Liver (tissue), 9 donors: ENCODE data around the gene PRG2. TPM values are rescaled to one million over a fixed set of nuclear protein-coding genes. Genes with fewer than 3 reads are reported as not detected.

Experiments used
- DNase-seq: peaks from one replicate; pipeline ENCODE4 v3.0.0-alpha.2; 2017; ENCODE audit warnings: low spot score
- H3K27ac ChIP-seq, 2 donors: one replicate each; pipeline ENCODE4 v1.7.0; 2013; ENCODE audit warnings: inconsistent platforms in 2 of 2, low read length in 2 of 2, control low read depth in 1 of 2, low read depth in 1 of 2, mild to moderate bottlenecking in 1 of 2
- H3K27me3 ChIP-seq, 4 donors: one replicate each; pipeline versions ENCODE4 v1.6.1 to v1.7.0; 2013; ENCODE audit warnings: low read length in 3 of 4, inconsistent platforms in 1 of 4, mild to moderate bottlenecking in 1 of 4, moderate library complexity in 1 of 4; ENCODE audit not compliant: control insufficient read depth in 4 of 4, insufficient read depth in 4 of 4
- H3K36me3 ChIP-seq, 4 donors: one replicate each; pipeline versions ENCODE4 v1.6.1 to v1.7.0; 2013; ENCODE audit warnings: low read length in 3 of 4, mild to moderate bottlenecking in 3 of 4, low read depth in 1 of 4, moderate library complexity in 1 of 4; ENCODE audit not compliant: control insufficient read depth in 4 of 4, insufficient read depth in 3 of 4
- H3K4me1 ChIP-seq, 4 donors: one replicate each; pipeline versions ENCODE4 v1.6.1 to v1.7.0; 2013; ENCODE audit warnings: low read length in 3 of 4, mild to moderate bottlenecking in 3 of 4, moderate library complexity in 1 of 4; ENCODE audit not compliant: control insufficient read depth in 4 of 4, insufficient read depth in 4 of 4
- H3K4me3 ChIP-seq, 3 donors: one replicate each; pipeline versions ENCODE4 v1.6.1 to v1.7.0; 2013; ENCODE audit warnings: low read length in 3 of 3, control low read depth in 1 of 3, low read depth in 1 of 3, mild to moderate bottlenecking in 1 of 3
- H3K9ac ChIP-seq, 2 donors: one replicate each; pipeline ENCODE4 v1.7.0; 2013; ENCODE audit warnings: low read length in 2 of 2, mild to moderate bottlenecking in 2 of 2, moderate library complexity in 2 of 2, control low read depth in 1 of 2, low read depth in 1 of 2
- H3K9me3 ChIP-seq, 4 donors: one replicate each; pipeline versions ENCODE4 v1.6.1 to v1.7.0; 2013; ENCODE audit warnings: low read length in 3 of 4; ENCODE audit not compliant: control insufficient read depth in 4 of 4
- EGR1 ChIP-seq, 2 donors: IDR thresholded peaks; 2 replicates each; pipeline ENCODE4 v1.6.1; 2016 to 2018; ENCODE audit warnings: antibody characterized with exemption in 2 of 2, low read depth in 2 of 2
- FOXA1 ChIP-seq: IDR thresholded peaks from 2 replicates; pipeline ENCODE4 v1.6.1; 2016; ENCODE audit warnings: antibody characterized with exemption
- FOXA2 ChIP-seq: IDR thresholded peaks from 2 replicates; pipeline ENCODE4 v1.6.1; 2016; ENCODE audit warnings: antibody characterized with exemption
- GABPA ChIP-seq, 2 donors: IDR thresholded peaks in 1 of 2; conservative IDR thresholded peaks in 1 of 2; 2 replicates each; pipeline ENCODE4 v1.6.1; 2016; ENCODE audit warnings: antibody characterized with exemption in 2 of 2, mild to moderate bottlenecking in 1 of 2, moderate library complexity in 1 of 2
- HNF4A ChIP-seq, 2 donors: conservative IDR thresholded peaks; 2 replicates each; pipeline ENCODE4 v1.6.1; 2016; ENCODE audit warnings: antibody characterized with exemption in 2 of 2, mild to moderate bottlenecking in 2 of 2
- HNF4G ChIP-seq: IDR thresholded peaks from 2 replicates; pipeline ENCODE4 v1.6.1; 2016; ENCODE audit warnings: antibody characterized with exemption
- JUND ChIP-seq, 2 donors: IDR thresholded peaks; 2 replicates each; pipeline ENCODE4 v1.6.1; 2016; ENCODE audit warnings: antibody characterized with exemption in 2 of 2
- NR2F2 ChIP-seq: IDR thresholded peaks from 2 replicates; pipeline ENCODE4 v1.6.1; 2016; ENCODE audit warnings: antibody characterized with exemption
- RAD21 ChIP-seq, 2 donors: IDR thresholded peaks; 2 replicates each; pipeline ENCODE4 v1.6.1; 2016; ENCODE audit warnings: antibody characterized with exemption in 2 of 2, mild to moderate bottlenecking in 2 of 2
- RXRA ChIP-seq, 2 donors: IDR thresholded peaks; 2 replicates each; pipeline ENCODE4 v1.6.1; 2017 to 2018; ENCODE audit warnings: antibody characterized with exemption in 2 of 2, mild to moderate bottlenecking in 1 of 2
- SP1 ChIP-seq: IDR thresholded peaks from 2 replicates; pipeline ENCODE4 v1.6.1; 2018; ENCODE audit warnings: antibody characterized with exemption, mild to moderate bottlenecking
- TAF1 ChIP-seq: conservative IDR thresholded peaks from 2 replicates; pipeline ENCODE4 v1.6.1; 2016; ENCODE audit warnings: antibody characterized with exemption, mild to moderate bottlenecking
- YY1 ChIP-seq: IDR thresholded peaks from 2 replicates; pipeline ENCODE4 v1.6.1; 2016; ENCODE audit warnings: antibody characterized with exemption, mild to moderate bottlenecking
- WGBS: extraction: QIAGEN DNeasy Blood & Tissue Kit; methylation state at CpG from one replicate; pipeline ENCODE4 v1.1.7; 2013; 5-methylcytosine and 5-hydroxymethylcytosine counted together
- polyA plus RNA-seq, 2 donors: library from polyadenylated mRNA; stranded (reverse) in 1 of 2; unstranded in 1 of 2; fragments of 200-250 nt in 1 of 2; fragments of >200 nt in 1 of 2; fragmentation: Nextera tagmentation in 1 of 2; extraction: Ambion mirVana in 1 of 2; gene quantifications; one replicate each; pipeline versions ENCODE4 v1.2.1 to v1.2.3, GENCODE V29; 2013 to 2015
- total RNA-seq, 2 donors: library from RNA; depleted of rRNA; stranded (reverse); fragments of >200 nt; gene quantifications; one replicate each; pipeline ENCODE4 v1.2.3, GENCODE V29; 2014
- TF ChIP-seq, protein P1 (sequence below): IDR thresholded peaks from 2 replicates; pipeline ENCODE4 v1.6.1; 2016; ENCODE audit warnings: antibody characterized with exemption, mild to moderate bottlenecking
- TF ChIP-seq, protein P2 (sequence below): IDR thresholded peaks from 2 replicates; pipeline ENCODE4 v1.6.1; 2016; ENCODE audit warnings: antibody characterized with exemption
- TF ChIP-seq, protein P3 (sequence below): IDR thresholded peaks from 2 replicates; pipeline ENCODE4 v1.6.1; 2016; ENCODE audit warnings: antibody characterized with exemption
- TF ChIP-seq, protein P4 (sequence below): IDR thresholded peaks from 2 replicates; pipeline ENCODE4 v1.6.1; 2016; ENCODE audit warnings: antibody characterized with exemption
- TF ChIP-seq, protein P5 (sequence below): fragments of 150-350 bp; IDR thresholded peaks from 2 replicates; pipeline ENCODE4 v1.5.1; 2017; ENCODE audit warnings: improper control_type of control experiment, low read depth, low read length; ENCODE audit not compliant: missing input control
- donor health status: healthy.
- donor health status: healthy.
- donor health status: healthy.
- donor health status: healthy.
- donor health status: healthy.

PRG2 gene
- total and polyA plus RNA-seq, 4 donors, result 0.74 to 24.2 (median 1.2) TPM; not detected in 1

DNA sequence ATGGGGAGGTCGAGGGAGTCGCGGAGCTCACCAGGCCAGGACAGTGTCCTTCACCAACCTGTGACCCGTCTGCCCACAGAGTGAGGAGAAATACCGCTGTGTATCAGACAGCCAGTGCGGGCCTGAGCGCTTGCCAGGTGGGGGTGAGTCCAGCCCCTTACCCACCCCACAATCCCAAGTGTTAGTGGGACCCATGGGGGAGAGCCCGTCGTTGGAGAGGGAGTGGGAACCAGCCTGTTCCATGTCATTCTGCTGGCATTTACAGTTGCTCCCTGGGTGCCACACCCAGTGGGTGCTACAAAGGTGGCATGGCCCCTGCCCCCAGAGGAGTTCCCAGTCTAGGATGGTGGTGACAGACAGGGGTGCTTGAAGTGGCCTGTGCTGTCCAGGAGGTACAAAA lies 43.1 kb downstream of the PRG2 start:
- Histone ChIP-seq H3K9ac (no peak overlapping the region), H3K27me3 (no peaks in the 10 kb centered on the region), H3K4me3 (no peak overlapping the region), H3K9me3 (peaks cover 0 to 2% (median 0%) of the 10 kb centered on the region in 4 donors), H3K4me1 (peaks cover 0 to 11% (median 5%) of the 10 kb centered on the region in 4 donors), H3K36me3 (no peaks in the 10 kb centered on the region), H3K27ac (no peak overlapping the region)
- no peak for DNase-seq
- 93% methylated on average over 9 of the region's 9 CpGs for WGBS
- TF ChIP-seq GABPA (IDR thresholded peaks at IDR 0.05 in 1 of 2, conservative IDR thresholded peaks at IDR 0.05 in 1 of 2), result no peak
- no peak for TF ChIP-seq NR2F2
- TF ChIP-seq, protein P1, sequence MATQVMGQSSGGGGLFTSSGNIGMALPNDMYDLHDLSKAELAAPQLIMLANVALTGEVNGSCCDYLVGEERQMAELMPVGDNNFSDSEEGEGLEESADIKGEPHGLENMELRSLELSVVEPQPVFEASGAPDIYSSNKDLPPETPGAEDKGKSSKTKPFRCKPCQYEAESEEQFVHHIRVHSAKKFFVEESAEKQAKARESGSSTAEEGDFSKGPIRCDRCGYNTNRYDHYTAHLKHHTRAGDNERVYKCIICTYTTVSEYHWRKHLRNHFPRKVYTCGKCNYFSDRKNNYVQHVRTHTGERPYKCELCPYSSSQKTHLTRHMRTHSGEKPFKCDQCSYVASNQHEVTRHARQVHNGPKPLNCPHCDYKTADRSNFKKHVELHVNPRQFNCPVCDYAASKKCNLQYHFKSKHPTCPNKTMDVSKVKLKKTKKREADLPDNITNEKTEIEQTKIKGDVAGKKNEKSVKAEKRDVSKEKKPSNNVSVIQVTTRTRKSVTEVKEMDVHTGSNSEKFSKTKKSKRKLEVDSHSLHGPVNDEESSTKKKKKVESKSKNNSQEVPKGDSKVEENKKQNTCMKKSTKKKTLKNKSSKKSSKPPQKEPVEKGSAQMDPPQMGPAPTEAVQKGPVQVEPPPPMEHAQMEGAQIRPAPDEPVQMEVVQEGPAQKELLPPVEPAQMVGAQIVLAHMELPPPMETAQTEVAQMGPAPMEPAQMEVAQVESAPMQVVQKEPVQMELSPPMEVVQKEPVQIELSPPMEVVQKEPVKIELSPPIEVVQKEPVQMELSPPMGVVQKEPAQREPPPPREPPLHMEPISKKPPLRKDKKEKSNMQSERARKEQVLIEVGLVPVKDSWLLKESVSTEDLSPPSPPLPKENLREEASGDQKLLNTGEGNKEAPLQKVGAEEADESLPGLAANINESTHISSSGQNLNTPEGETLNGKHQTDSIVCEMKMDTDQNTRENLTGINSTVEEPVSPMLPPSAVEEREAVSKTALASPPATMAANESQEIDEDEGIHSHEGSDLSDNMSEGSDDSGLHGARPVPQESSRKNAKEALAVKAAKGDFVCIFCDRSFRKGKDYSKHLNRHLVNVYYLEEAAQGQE, result no peak
- no peak for TF ChIP-seq EGR1 (IDR thresholded peaks at IDR 0.05; ENCODE audit: low read depth in 2 of 2)
- TF ChIP-seq FOXA2, result no peak
- TF ChIP-seq HNF4A (conservative IDR thresholded peaks at IDR 0.05), result no peak
- TF ChIP-seq, protein P2, sequence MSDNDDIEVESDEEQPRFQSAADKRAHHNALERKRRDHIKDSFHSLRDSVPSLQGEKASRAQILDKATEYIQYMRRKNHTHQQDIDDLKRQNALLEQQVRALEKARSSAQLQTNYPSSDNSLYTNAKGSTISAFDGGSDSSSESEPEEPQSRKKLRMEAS, result no peak
- TF ChIP-seq, protein P3, sequence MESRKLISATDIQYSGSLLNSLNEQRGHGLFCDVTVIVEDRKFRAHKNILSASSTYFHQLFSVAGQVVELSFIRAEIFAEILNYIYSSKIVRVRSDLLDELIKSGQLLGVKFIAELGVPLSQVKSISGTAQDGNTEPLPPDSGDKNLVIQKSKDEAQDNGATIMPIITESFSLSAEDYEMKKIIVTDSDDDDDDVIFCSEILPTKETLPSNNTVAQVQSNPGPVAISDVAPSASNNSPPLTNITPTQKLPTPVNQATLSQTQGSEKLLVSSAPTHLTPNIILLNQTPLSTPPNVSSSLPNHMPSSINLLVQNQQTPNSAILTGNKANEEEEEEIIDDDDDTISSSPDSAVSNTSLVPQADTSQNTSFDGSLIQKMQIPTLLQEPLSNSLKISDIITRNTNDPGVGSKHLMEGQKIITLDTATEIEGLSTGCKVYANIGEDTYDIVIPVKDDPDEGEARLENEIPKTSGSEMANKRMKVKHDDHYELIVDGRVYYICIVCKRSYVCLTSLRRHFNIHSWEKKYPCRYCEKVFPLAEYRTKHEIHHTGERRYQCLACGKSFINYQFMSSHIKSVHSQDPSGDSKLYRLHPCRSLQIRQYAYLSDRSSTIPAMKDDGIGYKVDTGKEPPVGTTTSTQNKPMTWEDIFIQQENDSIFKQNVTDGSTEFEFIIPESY, result no peak
- no peak for TF ChIP-seq JUND (IDR thresholded peaks at IDR 0.05)
- TF ChIP-seq, protein P4, sequence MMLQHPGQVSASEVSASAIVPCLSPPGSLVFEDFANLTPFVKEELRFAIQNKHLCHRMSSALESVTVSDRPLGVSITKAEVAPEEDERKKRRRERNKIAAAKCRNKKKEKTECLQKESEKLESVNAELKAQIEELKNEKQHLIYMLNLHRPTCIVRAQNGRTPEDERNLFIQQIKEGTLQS, result no peak
- no peak for TF ChIP-seq RXRA (IDR thresholded peaks at IDR 0.05)
- no peak for TF ChIP-seq TAF1
- TF ChIP-seq SP1, result no peak
- TF ChIP-seq, protein P5, sequence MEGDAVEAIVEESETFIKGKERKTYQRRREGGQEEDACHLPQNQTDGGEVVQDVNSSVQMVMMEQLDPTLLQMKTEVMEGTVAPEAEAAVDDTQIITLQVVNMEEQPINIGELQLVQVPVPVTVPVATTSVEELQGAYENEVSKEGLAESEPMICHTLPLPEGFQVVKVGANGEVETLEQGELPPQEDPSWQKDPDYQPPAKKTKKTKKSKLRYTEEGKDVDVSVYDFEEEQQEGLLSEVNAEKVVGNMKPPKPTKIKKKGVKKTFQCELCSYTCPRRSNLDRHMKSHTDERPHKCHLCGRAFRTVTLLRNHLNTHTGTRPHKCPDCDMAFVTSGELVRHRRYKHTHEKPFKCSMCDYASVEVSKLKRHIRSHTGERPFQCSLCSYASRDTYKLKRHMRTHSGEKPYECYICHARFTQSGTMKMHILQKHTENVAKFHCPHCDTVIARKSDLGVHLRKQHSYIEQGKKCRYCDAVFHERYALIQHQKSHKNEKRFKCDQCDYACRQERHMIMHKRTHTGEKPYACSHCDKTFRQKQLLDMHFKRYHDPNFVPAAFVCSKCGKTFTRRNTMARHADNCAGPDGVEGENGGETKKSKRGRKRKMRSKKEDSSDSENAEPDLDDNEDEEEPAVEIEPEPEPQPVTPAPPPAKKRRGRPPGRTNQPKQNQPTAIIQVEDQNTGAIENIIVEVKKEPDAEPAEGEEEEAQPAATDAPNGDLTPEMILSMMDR, result no peak
- TF ChIP-seq FOXA1, result no peak
- TF ChIP-seq HNF4G, result no peak
- TF ChIP-seq YY1, result no peak
- TF ChIP-seq RAD21 (IDR thresholded peaks at IDR 0.05), result no peak
